ENCODE results near the gene LEFTY1.

DNA sequence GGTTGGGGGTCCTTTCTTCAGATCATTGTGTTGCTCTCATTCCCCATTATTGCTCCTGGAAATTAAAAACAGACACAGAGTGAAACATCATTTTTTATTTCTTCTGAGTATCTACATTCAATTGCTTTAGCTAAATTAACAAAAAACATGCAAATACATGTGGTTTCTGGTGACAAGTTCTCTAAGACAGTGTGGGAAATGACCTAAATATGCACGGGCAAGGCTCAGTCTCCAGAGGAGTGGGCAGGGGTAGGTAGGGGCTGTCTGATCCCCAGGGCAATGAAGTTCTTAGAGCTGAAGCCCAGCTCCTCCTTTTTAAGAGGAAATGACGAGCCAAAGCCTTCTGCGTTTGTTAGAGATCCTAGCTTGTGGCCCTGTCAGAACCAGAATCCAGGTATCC lies 47.6 kb upstream of the LEFTY1 start:
- TF ChIP-seq POLR2A (IDR thresholded peaks at IDR 0.05; ENCODE audit: insufficient read depth in 1 of 2, low read depth in 2 of 2, low read length in 2 of 2) (no peak), SUZ12 (IDR thresholded peaks at IDR 0.05; ENCODE audit: low read depth, low read length) (no peak), ZNF333 (CRISPR knock-in tag; IDR thresholded peaks at IDR 0.05; ENCODE audit: borderline replicate concordance) (no peak), ZNF670 (CRISPR knock-in tag; IDR thresholded peaks at IDR 0.05; ENCODE audit: borderline replicate concordance) (no peak), NFYB (CRISPR knock-in tag; IDR thresholded peaks at IDR 0.05) (no peak), FOXM1 (CRISPR knock-in tag; IDR thresholded peaks at IDR 0.05) (no peak), ZNF777 (CRISPR knock-in tag; IDR thresholded peaks at IDR 0.05) (no peak), RAD21 (CRISPR knock-in tag; IDR thresholded peaks at IDR 0.05) (no peak)
- TF ChIP-seq, protein P1, sequence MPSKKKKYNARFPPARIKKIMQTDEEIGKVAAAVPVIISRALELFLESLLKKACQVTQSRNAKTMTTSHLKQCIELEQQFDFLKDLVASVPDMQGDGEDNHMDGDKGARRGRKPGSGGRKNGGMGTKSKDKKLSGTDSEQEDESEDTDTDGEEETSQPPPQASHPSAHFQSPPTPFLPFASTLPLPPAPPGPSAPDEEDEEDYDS (CRISPR knock-in tag; IDR thresholded peaks at IDR 0.05) = no peak
- TF ChIP-seq, protein P2, sequence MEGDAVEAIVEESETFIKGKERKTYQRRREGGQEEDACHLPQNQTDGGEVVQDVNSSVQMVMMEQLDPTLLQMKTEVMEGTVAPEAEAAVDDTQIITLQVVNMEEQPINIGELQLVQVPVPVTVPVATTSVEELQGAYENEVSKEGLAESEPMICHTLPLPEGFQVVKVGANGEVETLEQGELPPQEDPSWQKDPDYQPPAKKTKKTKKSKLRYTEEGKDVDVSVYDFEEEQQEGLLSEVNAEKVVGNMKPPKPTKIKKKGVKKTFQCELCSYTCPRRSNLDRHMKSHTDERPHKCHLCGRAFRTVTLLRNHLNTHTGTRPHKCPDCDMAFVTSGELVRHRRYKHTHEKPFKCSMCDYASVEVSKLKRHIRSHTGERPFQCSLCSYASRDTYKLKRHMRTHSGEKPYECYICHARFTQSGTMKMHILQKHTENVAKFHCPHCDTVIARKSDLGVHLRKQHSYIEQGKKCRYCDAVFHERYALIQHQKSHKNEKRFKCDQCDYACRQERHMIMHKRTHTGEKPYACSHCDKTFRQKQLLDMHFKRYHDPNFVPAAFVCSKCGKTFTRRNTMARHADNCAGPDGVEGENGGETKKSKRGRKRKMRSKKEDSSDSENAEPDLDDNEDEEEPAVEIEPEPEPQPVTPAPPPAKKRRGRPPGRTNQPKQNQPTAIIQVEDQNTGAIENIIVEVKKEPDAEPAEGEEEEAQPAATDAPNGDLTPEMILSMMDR (CRISPR knock-in tag; IDR thresholded peaks at IDR 0.05) = no peak
- TF ChIP-seq, protein P3, sequence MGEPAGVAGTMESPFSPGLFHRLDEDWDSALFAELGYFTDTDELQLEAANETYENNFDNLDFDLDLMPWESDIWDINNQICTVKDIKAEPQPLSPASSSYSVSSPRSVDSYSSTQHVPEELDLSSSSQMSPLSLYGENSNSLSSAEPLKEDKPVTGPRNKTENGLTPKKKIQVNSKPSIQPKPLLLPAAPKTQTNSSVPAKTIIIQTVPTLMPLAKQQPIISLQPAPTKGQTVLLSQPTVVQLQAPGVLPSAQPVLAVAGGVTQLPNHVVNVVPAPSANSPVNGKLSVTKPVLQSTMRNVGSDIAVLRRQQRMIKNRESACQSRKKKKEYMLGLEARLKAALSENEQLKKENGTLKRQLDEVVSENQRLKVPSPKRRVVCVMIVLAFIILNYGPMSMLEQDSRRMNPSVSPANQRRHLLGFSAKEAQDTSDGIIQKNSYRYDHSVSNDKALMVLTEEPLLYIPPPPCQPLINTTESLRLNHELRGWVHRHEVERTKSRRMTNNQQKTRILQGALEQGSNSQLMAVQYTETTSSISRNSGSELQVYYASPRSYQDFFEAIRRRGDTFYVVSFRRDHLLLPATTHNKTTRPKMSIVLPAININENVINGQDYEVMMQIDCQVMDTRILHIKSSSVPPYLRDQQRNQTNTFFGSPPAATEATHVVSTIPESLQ (CRISPR knock-in tag; conservative IDR thresholded peaks at IDR 0.05) = no peak
- TF ChIP-seq, protein P4, sequence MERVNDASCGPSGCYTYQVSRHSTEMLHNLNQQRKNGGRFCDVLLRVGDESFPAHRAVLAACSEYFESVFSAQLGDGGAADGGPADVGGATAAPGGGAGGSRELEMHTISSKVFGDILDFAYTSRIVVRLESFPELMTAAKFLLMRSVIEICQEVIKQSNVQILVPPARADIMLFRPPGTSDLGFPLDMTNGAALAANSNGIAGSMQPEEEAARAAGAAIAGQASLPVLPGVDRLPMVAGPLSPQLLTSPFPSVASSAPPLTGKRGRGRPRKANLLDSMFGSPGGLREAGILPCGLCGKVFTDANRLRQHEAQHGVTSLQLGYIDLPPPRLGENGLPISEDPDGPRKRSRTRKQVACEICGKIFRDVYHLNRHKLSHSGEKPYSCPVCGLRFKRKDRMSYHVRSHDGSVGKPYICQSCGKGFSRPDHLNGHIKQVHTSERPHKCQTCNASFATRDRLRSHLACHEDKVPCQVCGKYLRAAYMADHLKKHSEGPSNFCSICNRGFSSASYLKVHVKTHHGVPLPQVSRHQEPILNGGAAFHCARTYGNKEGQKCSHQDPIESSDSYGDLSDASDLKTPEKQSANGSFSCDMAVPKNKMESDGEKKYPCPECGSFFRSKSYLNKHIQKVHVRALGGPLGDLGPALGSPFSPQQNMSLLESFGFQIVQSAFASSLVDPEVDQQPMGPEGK (CRISPR knock-in tag; IDR thresholded peaks at IDR 0.05) = no peak
- TF ChIP-seq, protein P5, sequence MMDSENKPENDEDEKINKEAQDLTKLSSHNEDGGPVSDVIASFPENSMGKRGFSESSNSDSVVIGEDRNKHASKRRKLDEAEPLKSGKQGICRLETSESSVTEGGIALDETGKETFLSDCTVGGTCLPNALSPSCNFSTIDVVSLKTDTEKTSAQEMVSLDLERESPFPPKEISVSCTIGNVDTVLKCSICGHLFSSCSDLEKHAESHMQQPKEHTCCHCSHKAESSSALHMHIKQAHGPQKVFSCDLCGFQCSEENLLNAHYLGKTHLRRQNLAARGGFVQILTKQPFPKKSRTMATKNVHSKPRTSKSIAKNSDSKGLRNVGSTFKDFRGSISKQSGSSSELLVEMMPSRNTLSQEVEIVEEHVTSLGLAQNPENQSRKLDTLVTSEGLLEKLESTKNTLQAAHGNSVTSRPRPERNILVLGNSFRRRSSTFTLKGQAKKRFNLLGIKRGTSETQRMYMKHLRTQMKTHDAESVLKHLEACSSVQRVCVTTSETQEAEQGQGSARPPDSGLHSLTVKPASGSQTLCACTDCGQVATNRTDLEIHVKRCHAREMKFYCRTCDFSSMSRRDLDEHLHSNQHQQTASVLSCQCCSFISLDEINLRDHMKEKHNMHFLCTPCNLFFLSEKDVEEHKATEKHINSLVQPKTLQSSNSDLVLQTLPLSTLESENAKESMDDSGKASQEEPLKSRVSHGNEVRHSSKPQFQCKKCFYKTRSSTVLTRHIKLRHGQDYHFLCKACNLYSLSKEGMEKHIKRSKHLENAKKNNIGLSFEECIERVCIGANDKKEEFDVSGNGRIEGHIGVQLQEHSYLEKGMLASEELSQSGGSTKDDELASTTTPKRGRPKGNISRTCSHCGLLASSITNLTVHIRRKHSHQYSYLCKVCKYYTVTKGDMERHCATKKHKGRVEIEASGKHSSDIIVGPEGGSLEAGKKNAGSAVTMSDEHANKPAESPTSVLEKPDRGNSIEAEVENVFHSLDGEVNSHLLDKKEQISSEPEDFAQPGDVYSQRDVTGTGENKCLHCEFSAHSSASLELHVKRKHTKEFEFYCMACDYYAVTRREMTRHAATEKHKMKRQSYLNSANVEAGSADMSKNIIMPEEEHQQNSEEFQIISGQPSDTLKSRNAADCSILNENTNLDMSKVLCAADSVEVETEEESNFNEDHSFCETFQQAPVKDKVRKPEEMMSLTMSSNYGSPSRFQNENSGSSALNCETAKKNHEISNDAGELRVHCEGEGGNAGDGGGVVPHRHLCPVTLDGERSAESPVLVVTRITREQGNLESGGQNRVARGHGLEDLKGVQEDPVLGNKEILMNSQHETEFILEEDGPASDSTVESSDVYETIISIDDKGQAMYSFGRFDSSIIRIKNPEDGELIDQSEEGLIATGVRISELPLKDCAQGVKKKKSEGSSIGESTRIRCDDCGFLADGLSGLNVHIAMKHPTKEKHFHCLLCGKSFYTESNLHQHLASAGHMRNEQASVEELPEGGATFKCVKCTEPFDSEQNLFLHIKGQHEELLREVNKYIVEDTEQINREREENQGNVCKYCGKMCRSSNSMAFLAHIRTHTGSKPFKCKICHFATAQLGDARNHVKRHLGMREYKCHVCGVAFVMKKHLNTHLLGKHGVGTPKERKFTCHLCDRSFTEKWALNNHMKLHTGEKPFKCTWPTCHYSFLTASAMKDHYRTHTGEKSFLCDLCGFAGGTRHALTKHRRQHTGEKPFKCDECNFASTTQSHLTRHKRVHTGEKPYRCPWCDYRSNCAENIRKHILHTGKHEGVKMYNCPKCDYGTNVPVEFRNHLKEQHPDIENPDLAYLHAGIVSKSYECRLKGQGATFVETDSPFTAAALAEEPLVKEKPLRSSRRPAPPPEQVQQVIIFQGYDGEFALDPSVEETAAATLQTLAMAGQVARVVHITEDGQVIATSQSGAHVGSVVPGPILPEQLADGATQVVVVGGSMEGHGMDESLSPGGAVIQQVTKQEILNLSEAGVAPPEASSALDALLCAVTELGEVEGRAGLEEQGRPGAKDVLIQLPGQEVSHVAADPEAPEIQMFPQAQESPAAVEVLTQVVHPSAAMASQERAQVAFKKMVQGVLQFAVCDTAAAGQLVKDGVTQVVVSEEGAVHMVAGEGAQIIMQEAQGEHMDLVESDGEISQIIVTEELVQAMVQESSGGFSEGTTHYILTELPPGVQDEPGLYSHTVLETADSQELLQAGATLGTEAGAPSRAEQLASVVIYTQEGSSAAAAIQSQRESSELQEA (CRISPR knock-in tag; IDR thresholded peaks at IDR 0.05; ENCODE audit: not compliant biosample characterization) = no peak
